GM12891 (cell line): ENCODE data around the gene GALNT10.

Experiments
- POLR2A ChIP-seq: IDR thresholded peaks from 2 replicates; pipeline ENCODE4 v1.6.1; 2011; ENCODE audit warnings: low read depth, low read length, control low read depth
- POLR2AphosphoS5 ChIP-seq: IDR thresholded peaks from 2 replicates; pipeline ENCODE4 v1.6.1; 2011; ENCODE audit warnings: low read depth, low read length, control low read depth
- SPI1 ChIP-seq: IDR thresholded peaks from 2 replicates; pipeline ENCODE4 v1.6.1; 2011; ENCODE audit warnings: low read depth, low read length, control low read depth
- TAF1 ChIP-seq: IDR thresholded peaks from 2 replicates; pipeline ENCODE4 v1.6.1; 2011; ENCODE audit warnings: low read depth, low read length, control low read depth

DNA sequence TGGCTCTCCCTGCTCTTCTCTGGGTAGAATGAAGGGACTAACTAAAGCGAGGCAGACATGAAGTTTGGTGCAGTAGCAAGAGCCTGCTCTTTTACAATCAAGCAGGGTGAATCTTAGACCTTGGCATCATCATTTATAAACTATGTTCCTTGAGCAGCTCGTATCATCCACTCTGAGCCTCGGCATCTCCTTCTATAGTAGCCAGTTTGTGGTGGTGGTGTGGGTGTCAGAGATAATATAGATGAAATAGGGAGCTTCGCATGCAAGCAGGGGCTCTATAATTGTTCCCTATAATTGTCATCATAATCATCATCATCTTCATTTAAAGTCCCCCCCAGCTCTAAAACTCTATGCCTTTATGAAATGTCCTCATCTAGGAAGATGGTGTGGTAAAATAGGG lies 182.8 kb downstream of the GALNT10 start:
- TF ChIP-seq TAF1 (no peak), POLR2AphosphoS5 (no peak), POLR2A (no peak), SPI1 (no peak)
